SK-N-SH treated with all-trans-retinoic acid at 6 μM for 48 hours (cell line): ENCODE measurements around the gene NINJ2.

Experiments
- ARNTL ChIP-seq: fragments of 450-650 bp; formaldehyde crosslinking; IDR thresholded peaks from 2 replicates; pipeline ENCODE4 v1.5.0; 2020; ENCODE audit warnings: low read depth, mild to moderate bottlenecking, moderate library complexity, borderline replicate concordance
- CSDC2 ChIP-seq: fragments of 250-450 bp; sonication (Bioruptor Pico); IDR thresholded peaks from 2 replicates; pipeline ENCODE4 v1.5.0; 2020; ENCODE audit warnings: mild to moderate bottlenecking, moderate library complexity
- GLIS3 ChIP-seq: fragments of 250-450 bp; sonication (Bioruptor Pico); IDR thresholded peaks from 2 replicates; pipeline ENCODE4 v1.5.0; 2020; ENCODE audit warnings: mild to moderate bottlenecking, moderate library complexity
- ISL1 ChIP-seq: fragments of 250-450 bp; sonication (Bioruptor Pico); IDR thresholded peaks from 2 replicates; pipeline ENCODE4 v2.1.2; 2022; ENCODE audit warnings: mild to moderate bottlenecking, moderate library complexity
- OSR1 ChIP-seq: fragments of 250-450 bp; sonication (Bioruptor Pico); IDR thresholded peaks from 2 replicates; pipeline ENCODE4 v1.8.0; 2022; ENCODE audit warnings: moderate library complexity, mild to moderate bottlenecking, inconsistent platforms
- RARB ChIP-seq: fragments of 250-450 bp; sonication (Bioruptor Pico); IDR thresholded peaks from 2 replicates; pipeline ENCODE4 v1.8.0; 2021; ENCODE audit warnings: mild to moderate bottlenecking, moderate library complexity
- ZC3H10 ChIP-seq: fragments of 250-450 bp; sonication (Bioruptor Pico); IDR thresholded peaks from 2 replicates; pipeline ENCODE4 v1.5.1; 2021; ENCODE audit warnings: mild to moderate bottlenecking, moderate library complexity
- ZNF565 ChIP-seq: fragments of 450-650 bp; formaldehyde crosslinking; conservative IDR thresholded peaks from 2 replicates; pipeline ENCODE4 v1.5.0; 2020; ENCODE audit warnings: low read depth, mild to moderate bottlenecking, moderate library complexity
- TF ChIP-seq, protein P1 (sequence below): fragments of 250-450 bp; sonication (Bioruptor Pico); IDR thresholded peaks from 2 replicates; pipeline ENCODE4 v1.8.0; 2020; ENCODE audit warnings: mild to moderate bottlenecking, moderate library complexity, borderline replicate concordance
- TF ChIP-seq, protein P2 (sequence below): fragments of 250-450 bp; sonication (Bioruptor Pico); IDR thresholded peaks from 2 replicates; pipeline ENCODE4 v1.5.1; 2021; ENCODE audit warnings: mild to moderate bottlenecking, moderate library complexity
- TF ChIP-seq, protein P3 (sequence below): fragments of 250-450 bp; sonication (Bioruptor Pico); IDR thresholded peaks from 2 replicates; pipeline ENCODE4 v1.5.0; 2020; ENCODE audit warnings: mild to moderate bottlenecking, moderate library complexity
- TF ChIP-seq, protein P4 (sequence below): fragments of 250-450 bp; sonication (Bioruptor Pico); IDR thresholded peaks from 2 replicates; pipeline ENCODE4 v1.5.1; 2020; ENCODE audit warnings: low read depth, mild to moderate bottlenecking, moderate library complexity

DNA sequence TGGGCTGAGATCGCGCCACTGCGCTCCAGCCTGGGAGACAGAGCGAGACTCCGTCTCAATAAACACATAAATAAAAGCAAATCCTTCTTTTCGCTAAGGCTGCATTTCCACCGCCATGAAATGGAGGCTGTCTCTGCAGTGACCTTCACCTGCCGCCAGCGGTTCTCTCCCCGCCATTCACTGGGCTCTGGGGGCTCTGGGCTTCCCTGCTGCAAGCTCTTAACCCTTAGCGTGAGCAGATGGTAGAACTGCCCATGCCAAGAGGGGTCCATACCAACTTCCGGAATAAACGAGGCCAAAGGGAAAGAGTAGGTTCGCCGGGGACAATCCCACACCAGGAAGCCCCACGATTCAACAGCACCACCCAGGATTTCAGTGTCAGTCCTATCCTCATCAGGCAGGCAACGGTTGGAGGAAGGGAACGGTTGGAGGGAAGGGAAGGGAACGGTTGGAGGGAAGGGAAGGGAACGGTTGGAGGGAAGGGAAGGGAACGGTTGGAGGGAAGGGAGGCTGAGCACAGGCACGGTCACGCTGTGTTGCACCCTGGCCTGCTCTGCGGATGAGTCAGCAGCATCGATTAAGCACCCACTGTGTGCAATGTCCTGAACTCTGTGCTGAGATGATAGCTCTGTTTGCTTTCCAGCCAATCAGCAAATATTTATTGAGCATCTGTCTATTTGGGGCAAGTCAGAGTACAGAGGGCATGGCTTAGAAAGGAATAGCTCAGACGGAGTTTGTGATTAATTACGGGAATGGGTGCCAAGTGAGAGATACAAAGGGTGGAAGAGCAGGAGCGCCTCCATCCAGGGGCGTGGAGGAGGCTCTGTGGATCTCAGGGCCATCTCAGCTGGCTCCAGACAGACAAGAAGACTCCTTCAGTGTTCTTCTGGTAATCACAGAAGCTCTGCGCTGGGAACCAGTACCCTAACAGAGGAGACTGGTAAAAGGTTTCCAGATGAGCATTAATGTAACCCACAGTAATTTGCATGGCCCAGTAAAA lies 77.9 kb downstream of the NINJ2 start:
- no peak for TF ChIP-seq ARNTL
- TF ChIP-seq GLIS3 (CRISPR knock-in tag), result no peak
- TF ChIP-seq ISL1 (CRISPR knock-in tag), result no peak
- TF ChIP-seq, protein P1, sequence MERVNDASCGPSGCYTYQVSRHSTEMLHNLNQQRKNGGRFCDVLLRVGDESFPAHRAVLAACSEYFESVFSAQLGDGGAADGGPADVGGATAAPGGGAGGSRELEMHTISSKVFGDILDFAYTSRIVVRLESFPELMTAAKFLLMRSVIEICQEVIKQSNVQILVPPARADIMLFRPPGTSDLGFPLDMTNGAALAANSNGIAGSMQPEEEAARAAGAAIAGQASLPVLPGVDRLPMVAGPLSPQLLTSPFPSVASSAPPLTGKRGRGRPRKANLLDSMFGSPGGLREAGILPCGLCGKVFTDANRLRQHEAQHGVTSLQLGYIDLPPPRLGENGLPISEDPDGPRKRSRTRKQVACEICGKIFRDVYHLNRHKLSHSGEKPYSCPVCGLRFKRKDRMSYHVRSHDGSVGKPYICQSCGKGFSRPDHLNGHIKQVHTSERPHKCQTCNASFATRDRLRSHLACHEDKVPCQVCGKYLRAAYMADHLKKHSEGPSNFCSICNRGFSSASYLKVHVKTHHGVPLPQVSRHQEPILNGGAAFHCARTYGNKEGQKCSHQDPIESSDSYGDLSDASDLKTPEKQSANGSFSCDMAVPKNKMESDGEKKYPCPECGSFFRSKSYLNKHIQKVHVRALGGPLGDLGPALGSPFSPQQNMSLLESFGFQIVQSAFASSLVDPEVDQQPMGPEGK (CRISPR knock-in tag), result no peak
- TF ChIP-seq RARB, result no peak
- no peak for TF ChIP-seq OSR1
- TF ChIP-seq ZC3H10 (CRISPR knock-in tag), result no peak
- no peak for TF ChIP-seq CSDC2 (CRISPR knock-in tag)
- TF ChIP-seq, protein P2, sequence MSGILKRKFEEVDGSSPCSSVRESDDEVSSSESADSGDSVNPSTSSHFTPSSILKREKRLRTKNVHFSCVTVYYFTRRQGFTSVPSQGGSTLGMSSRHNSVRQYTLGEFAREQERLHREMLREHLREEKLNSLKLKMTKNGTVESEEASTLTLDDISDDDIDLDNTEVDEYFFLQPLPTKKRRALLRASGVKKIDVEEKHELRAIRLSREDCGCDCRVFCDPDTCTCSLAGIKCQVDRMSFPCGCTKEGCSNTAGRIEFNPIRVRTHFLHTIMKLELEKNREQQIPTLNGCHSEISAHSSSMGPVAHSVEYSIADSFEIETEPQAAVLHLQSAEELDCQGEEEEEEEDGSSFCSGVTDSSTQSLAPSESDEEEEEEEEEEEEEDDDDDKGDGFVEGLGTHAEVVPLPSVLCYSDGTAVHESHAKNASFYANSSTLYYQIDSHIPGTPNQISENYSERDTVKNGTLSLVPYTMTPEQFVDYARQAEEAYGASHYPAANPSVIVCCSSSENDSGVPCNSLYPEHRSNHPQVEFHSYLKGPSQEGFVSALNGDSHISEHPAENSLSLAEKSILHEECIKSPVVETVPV (CRISPR knock-in tag), result no peak
- TF ChIP-seq, protein P3, sequence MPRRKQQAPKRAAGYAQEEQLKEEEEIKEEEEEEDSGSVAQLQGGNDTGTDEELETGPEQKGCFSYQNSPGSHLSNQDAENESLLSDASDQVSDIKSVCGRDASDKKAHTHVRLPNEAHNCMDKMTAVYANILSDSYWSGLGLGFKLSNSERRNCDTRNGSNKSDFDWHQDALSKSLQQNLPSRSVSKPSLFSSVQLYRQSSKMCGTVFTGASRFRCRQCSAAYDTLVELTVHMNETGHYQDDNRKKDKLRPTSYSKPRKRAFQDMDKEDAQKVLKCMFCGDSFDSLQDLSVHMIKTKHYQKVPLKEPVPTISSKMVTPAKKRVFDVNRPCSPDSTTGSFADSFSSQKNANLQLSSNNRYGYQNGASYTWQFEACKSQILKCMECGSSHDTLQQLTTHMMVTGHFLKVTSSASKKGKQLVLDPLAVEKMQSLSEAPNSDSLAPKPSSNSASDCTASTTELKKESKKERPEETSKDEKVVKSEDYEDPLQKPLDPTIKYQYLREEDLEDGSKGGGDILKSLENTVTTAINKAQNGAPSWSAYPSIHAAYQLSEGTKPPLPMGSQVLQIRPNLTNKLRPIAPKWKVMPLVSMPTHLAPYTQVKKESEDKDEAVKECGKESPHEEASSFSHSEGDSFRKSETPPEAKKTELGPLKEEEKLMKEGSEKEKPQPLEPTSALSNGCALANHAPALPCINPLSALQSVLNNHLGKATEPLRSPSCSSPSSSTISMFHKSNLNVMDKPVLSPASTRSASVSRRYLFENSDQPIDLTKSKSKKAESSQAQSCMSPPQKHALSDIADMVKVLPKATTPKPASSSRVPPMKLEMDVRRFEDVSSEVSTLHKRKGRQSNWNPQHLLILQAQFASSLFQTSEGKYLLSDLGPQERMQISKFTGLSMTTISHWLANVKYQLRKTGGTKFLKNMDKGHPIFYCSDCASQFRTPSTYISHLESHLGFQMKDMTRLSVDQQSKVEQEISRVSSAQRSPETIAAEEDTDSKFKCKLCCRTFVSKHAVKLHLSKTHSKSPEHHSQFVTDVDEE (CRISPR knock-in tag), result no peak
- TF ChIP-seq, protein P4, sequence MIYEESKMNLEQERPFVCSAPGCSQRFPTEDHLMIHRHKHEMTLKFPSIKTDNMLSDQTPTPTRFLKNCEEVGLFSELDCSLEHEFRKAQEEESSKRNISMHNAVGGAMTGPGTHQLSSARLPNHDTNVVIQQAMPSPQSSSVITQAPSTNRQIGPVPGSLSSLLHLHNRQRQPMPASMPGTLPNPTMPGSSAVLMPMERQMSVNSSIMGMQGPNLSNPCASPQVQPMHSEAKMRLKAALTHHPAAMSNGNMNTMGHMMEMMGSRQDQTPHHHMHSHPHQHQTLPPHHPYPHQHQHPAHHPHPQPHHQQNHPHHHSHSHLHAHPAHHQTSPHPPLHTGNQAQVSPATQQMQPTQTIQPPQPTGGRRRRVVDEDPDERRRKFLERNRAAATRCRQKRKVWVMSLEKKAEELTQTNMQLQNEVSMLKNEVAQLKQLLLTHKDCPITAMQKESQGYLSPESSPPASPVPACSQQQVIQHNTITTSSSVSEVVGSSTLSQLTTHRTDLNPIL (CRISPR knock-in tag), result no peak
- no peak for TF ChIP-seq ZNF565
